Measurements from ENCODE around the gene UCP2.

DNA sequence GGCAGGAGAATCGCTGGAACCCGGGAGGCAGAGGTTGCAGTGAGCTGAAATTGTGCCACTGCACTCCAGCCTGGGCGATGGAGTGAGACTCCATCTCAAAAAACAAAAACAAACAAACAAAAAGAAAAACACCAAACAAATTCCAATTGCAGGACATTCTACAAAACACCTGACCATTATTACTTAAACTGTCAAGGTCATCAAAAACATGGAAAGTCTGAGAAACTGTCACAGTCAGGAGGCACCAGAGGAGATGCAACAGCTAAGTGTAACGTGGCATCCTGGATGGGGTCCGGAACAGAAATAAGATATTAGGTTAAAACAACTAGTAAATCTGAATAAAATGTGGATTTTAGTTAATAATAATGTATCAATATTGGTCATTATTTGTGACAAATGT is 32.7 kb downstream of the UCP2 start:
- TF ChIP-seq, protein P1, sequence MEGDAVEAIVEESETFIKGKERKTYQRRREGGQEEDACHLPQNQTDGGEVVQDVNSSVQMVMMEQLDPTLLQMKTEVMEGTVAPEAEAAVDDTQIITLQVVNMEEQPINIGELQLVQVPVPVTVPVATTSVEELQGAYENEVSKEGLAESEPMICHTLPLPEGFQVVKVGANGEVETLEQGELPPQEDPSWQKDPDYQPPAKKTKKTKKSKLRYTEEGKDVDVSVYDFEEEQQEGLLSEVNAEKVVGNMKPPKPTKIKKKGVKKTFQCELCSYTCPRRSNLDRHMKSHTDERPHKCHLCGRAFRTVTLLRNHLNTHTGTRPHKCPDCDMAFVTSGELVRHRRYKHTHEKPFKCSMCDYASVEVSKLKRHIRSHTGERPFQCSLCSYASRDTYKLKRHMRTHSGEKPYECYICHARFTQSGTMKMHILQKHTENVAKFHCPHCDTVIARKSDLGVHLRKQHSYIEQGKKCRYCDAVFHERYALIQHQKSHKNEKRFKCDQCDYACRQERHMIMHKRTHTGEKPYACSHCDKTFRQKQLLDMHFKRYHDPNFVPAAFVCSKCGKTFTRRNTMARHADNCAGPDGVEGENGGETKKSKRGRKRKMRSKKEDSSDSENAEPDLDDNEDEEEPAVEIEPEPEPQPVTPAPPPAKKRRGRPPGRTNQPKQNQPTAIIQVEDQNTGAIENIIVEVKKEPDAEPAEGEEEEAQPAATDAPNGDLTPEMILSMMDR (IDR thresholded peaks at IDR 0.05), result no peak
- no peak for TF ChIP-seq POLR2A (IDR thresholded peaks at IDR 0.05)
